AG04450 (cell line): ENCODE measurements around the gene IGFBP3. TPM values are rescaled to one million over a fixed set of nuclear protein-coding genes. Genes with fewer than 3 reads are reported as not detected.

Experiments
- CTCF ChIA-PET: fragments of 300-600, 350-600 bp; formaldehyde crosslinking; extraction: SDS; loops from one replicate; lab custom pipeline; 2022; ENCODE audit warnings: antibody characterized with exemption, inconsistent platforms; lab: Charles Lee
- POLR2A ChIA-PET: fragments of 350-600 bp; formaldehyde crosslinking; extraction: SDS; loops from one replicate; lab custom pipeline; 2021; ENCODE audit warnings: antibody characterized with exemption, inconsistent platforms; lab: Yijun Ruan, JAX
- DNase-seq: peaks from one replicate; pipeline ENCODE4 v3.0.0-alpha.2; 2011; ENCODE audit warnings: low read depth, low spot score
- H3K27ac ChIP-seq: one replicate; pipeline ENCODE4 v1.5.1; 2012; ENCODE audit warnings: low read depth, low read length, control low read depth
- H3K27me3 ChIP-seq: one replicate; pipeline ENCODE4 v1.6.0; 2012; ENCODE audit warnings: low read length; ENCODE audit not compliant: control insufficient read depth, insufficient read depth
- H3K4me3 ChIP-seq: 2 replicates; pipeline ENCODE4 v1.5.1; 2011; ENCODE audit warnings: mild to moderate bottlenecking, low read depth, low read length, control low read depth
- H3K9me3 ChIP-seq: 2 replicates; pipeline ENCODE4 v1.5.1; 2012; ENCODE audit warnings: low read length; ENCODE audit not compliant: control insufficient read depth, insufficient read depth
- polyA plus RNA-seq: library from polyadenylated mRNA; depleted of rRNA; stranded (reverse); fragments of >200 nt; gene quantifications from 2 replicates; pipeline ENCODE4 v1.2.3, GENCODE V29; 2011
- TF ChIP-seq, protein P1 (sequence below): IDR thresholded peaks from 2 replicates; pipeline ENCODE4 v1.5.1; 2011; ENCODE audit warnings: low read depth, low read length, control low read depth, inconsistent platforms

The IGFBP3 gene
- polyA plus RNA-seq, 1 experiment, result 220 TPM

DNA sequence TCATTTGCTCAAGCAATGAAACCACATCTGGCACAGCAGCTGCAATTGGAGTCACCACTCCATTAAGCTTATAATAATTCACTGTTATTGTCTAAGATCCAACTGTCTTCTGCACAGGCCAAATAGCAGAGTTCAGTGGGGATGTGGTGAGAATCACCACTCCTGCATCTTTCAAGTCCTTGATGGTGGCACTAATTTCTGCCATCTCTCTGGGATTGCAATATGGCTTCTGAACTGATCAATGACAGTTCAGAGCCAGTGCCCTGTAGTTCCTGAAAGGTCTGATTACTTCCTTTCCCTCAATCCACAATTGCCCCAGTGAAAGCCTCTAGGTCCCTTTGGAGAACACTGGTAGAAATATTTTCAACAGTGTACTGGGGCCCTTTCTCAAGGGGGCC lies 26.4 kb downstream of the IGFBP3 start:
- no peak for DNase-seq
- Histone ChIP-seq H3K27me3 (peaks cover 9% of the 10 kb centered on the region), H3K4me3 (no peak overlapping the region), H3K9me3 (no peaks in the 10 kb centered on the region), H3K27ac (no peak overlapping the region)
- ChIA-PET POLR2A (no interaction called here), CTCF (no interaction called here)
- TF ChIP-seq, protein P1, sequence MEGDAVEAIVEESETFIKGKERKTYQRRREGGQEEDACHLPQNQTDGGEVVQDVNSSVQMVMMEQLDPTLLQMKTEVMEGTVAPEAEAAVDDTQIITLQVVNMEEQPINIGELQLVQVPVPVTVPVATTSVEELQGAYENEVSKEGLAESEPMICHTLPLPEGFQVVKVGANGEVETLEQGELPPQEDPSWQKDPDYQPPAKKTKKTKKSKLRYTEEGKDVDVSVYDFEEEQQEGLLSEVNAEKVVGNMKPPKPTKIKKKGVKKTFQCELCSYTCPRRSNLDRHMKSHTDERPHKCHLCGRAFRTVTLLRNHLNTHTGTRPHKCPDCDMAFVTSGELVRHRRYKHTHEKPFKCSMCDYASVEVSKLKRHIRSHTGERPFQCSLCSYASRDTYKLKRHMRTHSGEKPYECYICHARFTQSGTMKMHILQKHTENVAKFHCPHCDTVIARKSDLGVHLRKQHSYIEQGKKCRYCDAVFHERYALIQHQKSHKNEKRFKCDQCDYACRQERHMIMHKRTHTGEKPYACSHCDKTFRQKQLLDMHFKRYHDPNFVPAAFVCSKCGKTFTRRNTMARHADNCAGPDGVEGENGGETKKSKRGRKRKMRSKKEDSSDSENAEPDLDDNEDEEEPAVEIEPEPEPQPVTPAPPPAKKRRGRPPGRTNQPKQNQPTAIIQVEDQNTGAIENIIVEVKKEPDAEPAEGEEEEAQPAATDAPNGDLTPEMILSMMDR, result no peak

DNA sequence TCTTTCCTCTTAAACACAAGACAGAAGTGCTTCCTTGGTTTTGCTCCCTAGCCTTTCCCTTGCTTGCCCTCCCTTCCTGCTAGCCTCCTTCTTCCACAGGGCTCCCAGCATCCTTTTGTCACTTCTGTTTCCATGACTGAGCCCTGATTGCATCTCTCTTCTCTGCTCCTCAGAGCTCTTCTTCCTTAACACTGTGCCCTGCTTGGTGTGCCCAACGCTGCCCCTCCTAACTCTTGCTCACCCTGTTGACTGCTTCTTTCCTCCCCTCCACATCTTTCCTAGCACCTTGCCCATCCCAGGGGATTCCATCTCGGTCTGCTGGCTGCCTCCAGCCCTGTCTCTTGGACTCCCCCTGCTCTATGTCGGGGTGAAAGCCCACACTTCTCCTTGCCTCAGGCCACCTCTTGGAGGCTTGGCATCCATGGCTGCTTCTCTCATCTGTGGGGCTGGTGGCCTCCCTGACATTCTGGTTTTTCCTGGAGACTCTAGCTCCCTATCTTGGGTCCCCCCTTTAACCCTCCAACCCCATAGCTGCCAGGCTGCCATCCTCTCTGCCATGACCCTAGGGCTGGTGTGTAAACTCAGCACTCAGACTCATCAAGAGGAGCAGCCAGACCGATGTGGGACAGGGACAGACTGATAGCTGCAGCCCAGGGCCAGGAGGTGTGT lies 26.9 kb downstream of the IGFBP3 start:
- POLR2A ChIA-PET, result no interaction called here
- H3K9me3 ChIP-seq, result no peaks in the 10 kb centered on the region
- no peak overlapping the region for H3K27ac ChIP-seq
- H3K27me3 ChIP-seq, result peaks cover 9% of the 10 kb centered on the region
- CTCF ChIA-PET, result interaction anchor here (2.4 kb wide), 1 partner anchor 29 kb away, joined by 11 read pairs; no protein-coding TSS in a partner anchor
- TF ChIP-seq, protein P1, result no peak
- no peak for DNase-seq
- H3K4me3 ChIP-seq, result no peak overlapping the region

DNA sequence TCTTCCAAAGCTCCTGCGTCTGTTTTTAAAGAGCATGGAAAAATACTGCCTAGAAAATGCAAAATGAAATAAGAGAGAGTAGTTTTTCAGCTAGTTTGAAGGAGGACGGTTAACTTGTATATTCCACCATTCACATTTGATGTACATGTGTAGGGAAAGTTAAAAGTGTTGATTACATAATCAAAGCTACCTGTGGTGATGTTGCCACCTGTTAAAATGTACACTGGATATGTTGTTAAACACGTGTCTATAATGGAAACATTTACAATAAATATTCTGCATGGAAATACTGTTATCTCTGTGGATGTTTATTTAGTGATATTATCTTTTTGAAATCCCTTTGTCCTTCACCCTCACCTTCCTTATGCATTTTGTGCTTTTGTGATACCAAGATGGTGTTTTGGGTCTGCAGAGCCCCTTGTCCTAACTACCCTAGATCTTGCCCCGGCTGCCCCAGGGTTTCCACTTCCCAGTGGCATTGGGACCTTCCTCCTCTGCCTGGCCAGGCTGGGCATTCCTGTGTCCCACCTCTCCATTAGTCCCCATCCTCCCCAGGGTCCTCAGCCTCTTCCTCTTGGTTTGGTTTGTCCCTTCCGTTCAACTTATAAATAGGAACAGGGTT lies 27.6 kb downstream of the IGFBP3 start:
- peaks cover 10% of the 10 kb centered on the region for H3K27me3 ChIP-seq
- ChIA-PET POLR2A (interaction anchor here (0.7 kb wide), 1 partner anchor 27 kb away, joined by 3 read pairs; no protein-coding TSS in a partner anchor), CTCF (interaction anchor here (0.7 to 2.4 kb wide), 2 partner anchors 16 to 30 kb away, joined by 3 to 11 read pairs; no protein-coding TSS in a partner anchor)
- DNase-seq, result no peak
- H3K9me3 ChIP-seq, result no peaks in the 10 kb centered on the region
- H3K27ac ChIP-seq, result no peak overlapping the region
- H3K4me3 ChIP-seq, result no peak overlapping the region
- TF ChIP-seq, protein P1, result no peak

DNA sequence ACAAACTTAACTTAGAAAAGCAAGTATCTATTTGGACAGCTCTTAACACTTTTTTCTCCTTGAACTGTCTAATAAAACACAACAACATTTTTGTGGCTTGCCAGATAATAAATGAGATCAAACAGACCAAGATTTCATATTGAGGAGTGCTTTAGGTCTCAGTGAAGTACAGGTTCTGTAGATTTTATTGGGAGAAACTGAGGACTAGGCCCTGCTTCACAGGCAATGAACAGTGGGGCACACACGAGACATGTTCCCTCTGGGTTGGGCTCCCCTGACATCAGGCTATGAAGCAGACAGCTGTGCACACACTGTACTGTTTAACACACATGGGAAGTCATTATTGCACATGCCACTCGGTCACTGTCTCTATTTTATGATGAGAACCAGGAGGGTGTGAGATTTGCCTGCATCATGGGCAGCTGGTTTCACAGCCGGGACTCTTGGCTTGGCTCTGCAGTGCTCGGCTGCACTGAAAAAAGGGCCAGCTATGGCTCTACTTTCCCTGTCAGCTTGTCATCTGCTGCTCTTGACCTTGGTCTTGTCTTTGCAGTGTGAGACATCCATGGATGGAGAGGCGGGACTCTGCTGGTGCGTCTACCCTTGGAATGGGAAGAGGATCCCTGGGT lies 28.6 kb downstream of the IGFBP3 start:
- DNase-seq, result no peak
- TF ChIP-seq, protein P1, result no peak
- no peak overlapping the region for H3K4me3 ChIP-seq
- H3K27ac ChIP-seq, result no peak overlapping the region
- ChIA-PET POLR2A (no interaction called here), CTCF (interaction anchor here (0.7 to 2.4 kb wide), 4 partner anchors 13 to 1287 kb away, joined by 3 to 11 read pairs (median 4); no protein-coding TSS in a partner anchor)
- H3K9me3 ChIP-seq, result no peaks in the 10 kb centered on the region
- H3K27me3 ChIP-seq, result peaks cover 13% of the 10 kb centered on the region
